HEK293T (cell line): Measurements from ENCODE around the gene RABL2B.

ENCODE experiments used
- ARNT ChIP-seq: fragments of 450-650 bp; IDR thresholded peaks from 2 replicates; pipeline ENCODE4 v1.6.1; 2017; ENCODE audit warnings: mild to moderate bottlenecking
- ELF4 ChIP-seq: fragments of 450-650 bp; IDR thresholded peaks from 2 replicates; pipeline ENCODE4 v1.6.1; 2017; ENCODE audit warnings: antibody characterized with exemption
- FOXK2 ChIP-seq: fragments of 450-650 bp; IDR thresholded peaks from 2 replicates; pipeline ENCODE4 v1.6.1; 2016; ENCODE audit warnings: mild to moderate bottlenecking
- FOXM1 ChIP-seq: fragments of 450-650 bp; IDR thresholded peaks from 2 replicates; pipeline ENCODE4 v1.6.1; 2017; ENCODE audit warnings: mild to moderate bottlenecking, borderline replicate concordance
- SUZ12 ChIP-seq: fragments of 450-650 bp; IDR thresholded peaks from 2 replicates; pipeline ENCODE4 v1.6.1; 2016; ENCODE audit warnings: mild to moderate bottlenecking
- TARDBP ChIP-seq: fragments of 450-650 bp; IDR thresholded peaks from 2 replicates; pipeline ENCODE4 v1.6.1; 2016

DNA sequence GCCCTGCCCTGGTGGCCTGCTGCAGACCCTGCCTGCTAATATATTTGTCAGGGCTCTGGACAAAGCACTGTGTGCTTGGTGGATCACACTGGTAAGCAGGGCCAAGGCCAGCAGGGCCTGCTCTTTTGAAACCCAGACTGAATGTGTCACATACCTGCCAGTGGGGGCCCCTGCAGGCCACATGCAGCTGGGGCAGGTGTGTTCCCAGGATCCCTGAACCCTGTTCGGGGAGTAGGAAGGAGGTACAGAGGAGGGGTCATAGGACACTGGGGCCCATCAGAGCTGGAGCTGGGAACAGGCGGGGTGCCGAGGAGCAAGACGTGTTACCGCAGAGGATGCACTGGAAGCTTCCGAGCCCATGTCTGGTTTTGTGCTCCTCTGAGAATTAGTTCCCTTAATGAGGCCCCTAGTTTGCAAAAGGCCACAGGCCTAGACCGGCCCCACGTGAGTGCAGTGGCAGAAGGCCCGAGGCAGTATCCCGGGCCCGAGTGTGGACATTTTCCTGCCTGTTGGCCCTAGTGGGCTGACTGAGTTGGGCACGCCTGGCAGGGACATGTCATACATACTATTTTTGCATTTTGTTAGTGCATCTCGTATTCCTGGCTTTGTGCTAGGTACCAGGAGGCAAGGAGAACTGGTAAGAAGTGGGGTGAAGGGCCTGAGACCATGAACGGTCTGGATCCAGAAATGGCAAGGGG, 56.6 kb downstream of the RABL2B start:
- TF ChIP-seq TARDBP (no peak), FOXM1 (no peak), ARNT (no peak), ELF4 (no peak), SUZ12 (no peak), FOXK2 (no peak)
